IMR-90 (cell line): ENCODE measurements around the gene ZBTB48.

ENCODE experiments used
- BHLHE40 ChIP-seq: fragments of 150-350 bp; IDR thresholded peaks from 2 replicates; pipeline ENCODE4 v1.6.1; 2016; ENCODE audit warnings: mild to moderate bottlenecking, low read depth, low read length
- FOS ChIP-seq: fragments of 150-350 bp; IDR thresholded peaks from 2 replicates; pipeline ENCODE4 v1.6.1; 2016; ENCODE audit warnings: low read depth, low read length
- MXI1 ChIP-seq: IDR thresholded peaks from 2 replicates; pipeline ENCODE4 v1.6.1; 2012; ENCODE audit warnings: low read depth, mild to moderate bottlenecking, low read length, moderate library complexity, borderline replicate concordance
- NFE2L2 ChIP-seq: fragments of 150-350 bp; IDR thresholded peaks from 2 replicates; pipeline ENCODE4 v1.6.1; 2016; ENCODE audit warnings: low read depth, mild to moderate bottlenecking, low read length
- POLR2A ChIP-seq: IDR thresholded peaks from 2 replicates; pipeline ENCODE4 v1.6.1; 2012; ENCODE audit warnings: mild to moderate bottlenecking, low read depth, low read length
- RAD21 ChIP-seq: IDR thresholded peaks from 2 replicates; pipeline ENCODE4 v1.6.1; 2012; ENCODE audit warnings: low read length, improper control_type of control experiment
- TF ChIP-seq, protein P1 (sequence below): conservative IDR thresholded peaks from 2 replicates; pipeline ENCODE4 v1.5.1; 2012; ENCODE audit warnings: mild to moderate bottlenecking, low read depth, low read length, improper control_type of control experiment
- TF ChIP-seq, protein P2 (sequence below): fragments of 150-350 bp; IDR thresholded peaks from 2 replicates; pipeline ENCODE4 v1.6.1; 2016; ENCODE audit warnings: low read depth, mild to moderate bottlenecking, low read length, moderate library complexity, borderline replicate concordance

DNA sequence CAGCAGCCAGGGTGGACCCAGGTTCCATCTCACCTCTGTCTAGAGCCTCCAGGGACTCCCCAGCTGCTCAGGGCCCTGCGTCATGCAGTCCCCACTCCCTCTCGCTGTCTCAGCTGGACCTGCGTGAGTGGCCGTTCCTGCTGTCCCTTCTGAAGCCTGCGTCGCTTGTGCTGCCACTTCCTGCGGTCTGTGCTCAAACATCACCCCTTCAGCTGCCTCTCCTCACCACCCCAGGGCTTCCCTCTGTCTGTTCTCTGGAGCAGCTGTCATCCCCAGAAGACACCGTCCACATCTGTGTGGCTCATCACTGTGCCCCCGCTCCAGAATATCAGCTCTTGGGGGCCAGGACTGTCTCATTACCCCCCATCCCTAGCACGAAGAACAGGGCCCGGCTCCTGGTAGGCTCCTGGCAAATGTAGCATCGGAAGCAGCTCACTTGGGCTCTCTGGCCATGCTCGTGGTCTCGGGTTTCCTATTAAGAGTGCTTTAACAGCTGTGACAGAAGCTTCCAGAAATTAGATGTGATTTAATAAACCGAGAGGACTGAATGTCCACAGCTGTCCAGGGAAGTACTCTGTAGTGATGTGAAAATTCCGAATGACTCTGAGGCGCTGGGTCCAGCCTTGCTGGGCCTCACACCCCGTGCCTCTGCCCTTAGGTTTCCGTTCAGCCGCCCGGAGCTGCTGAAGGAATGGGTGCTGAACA, 48.2 kb downstream of the ZBTB48 start:
- TF ChIP-seq POLR2A: no peak
- TF ChIP-seq, protein P1, sequence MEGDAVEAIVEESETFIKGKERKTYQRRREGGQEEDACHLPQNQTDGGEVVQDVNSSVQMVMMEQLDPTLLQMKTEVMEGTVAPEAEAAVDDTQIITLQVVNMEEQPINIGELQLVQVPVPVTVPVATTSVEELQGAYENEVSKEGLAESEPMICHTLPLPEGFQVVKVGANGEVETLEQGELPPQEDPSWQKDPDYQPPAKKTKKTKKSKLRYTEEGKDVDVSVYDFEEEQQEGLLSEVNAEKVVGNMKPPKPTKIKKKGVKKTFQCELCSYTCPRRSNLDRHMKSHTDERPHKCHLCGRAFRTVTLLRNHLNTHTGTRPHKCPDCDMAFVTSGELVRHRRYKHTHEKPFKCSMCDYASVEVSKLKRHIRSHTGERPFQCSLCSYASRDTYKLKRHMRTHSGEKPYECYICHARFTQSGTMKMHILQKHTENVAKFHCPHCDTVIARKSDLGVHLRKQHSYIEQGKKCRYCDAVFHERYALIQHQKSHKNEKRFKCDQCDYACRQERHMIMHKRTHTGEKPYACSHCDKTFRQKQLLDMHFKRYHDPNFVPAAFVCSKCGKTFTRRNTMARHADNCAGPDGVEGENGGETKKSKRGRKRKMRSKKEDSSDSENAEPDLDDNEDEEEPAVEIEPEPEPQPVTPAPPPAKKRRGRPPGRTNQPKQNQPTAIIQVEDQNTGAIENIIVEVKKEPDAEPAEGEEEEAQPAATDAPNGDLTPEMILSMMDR: no peak
- TF ChIP-seq FOS: no peak
- no peak for TF ChIP-seq RAD21
- TF ChIP-seq, protein P2, sequence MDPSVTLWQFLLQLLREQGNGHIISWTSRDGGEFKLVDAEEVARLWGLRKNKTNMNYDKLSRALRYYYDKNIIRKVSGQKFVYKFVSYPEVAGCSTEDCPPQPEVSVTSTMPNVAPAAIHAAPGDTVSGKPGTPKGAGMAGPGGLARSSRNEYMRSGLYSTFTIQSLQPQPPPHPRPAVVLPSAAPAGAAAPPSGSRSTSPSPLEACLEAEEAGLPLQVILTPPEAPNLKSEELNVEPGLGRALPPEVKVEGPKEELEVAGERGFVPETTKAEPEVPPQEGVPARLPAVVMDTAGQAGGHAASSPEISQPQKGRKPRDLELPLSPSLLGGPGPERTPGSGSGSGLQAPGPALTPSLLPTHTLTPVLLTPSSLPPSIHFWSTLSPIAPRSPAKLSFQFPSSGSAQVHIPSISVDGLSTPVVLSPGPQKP: no peak
- TF ChIP-seq NFE2L2: no peak
- TF ChIP-seq BHLHE40: no peak
- no peak for TF ChIP-seq MXI1
